Upper lobe of left lung (tissue), 6 donors: Measurements from ENCODE around the gene FBXL2. TPM values are rescaled to one million over a fixed set of nuclear protein-coding genes. Genes with fewer than 3 reads are reported as not detected.

Experiments used
- small RNA-seq, 4 donors: library from RNA; depleted of rRNA; stranded (forward); fragments of <200 nt; gene quantifications; one replicate each; pipeline ENCODE3, GENCODE V24; 2016
- total RNA-seq, 6 donors: library from RNA; depleted of rRNA in 4 of 6; stranded (reverse); fragments of >200 nt in 4 of 6; gene quantifications; one replicate each; pipeline versions ENCODE4 v1.1.0 to v1.2.1, GENCODE V29; 2016 to 2021
- donor health status: DM: no; HTN: no; CAD: no; lungs with moderate emphysema.
- donor health status: DM: no; HTN: yes; CAD: no; lungs with severe emphysema.

Gene FBXL2
- total RNA-seq, 6 donors from 2014 or later: 5.6 to 23.0 (median 9.7) TPM

Small RNA genes lying within 50 kb of the gene (small RNA-seq; reads per million reads assigned to genes)
- gene RNU7-110P: 0 reads per million in 4 donors

Other genes with a start within 250 kb of the FBXL2 start
- gene GLB1, start 180.3 kb upstream of the FBXL2 start, total RNA-seq: 10 to 100 TPM; 51.2 to 99.9 (median 77.6) TPM
- 10 to 100 TPM in 5 of 6 donors, 1 to 10 TPM in 1; 5.2 to 17.3 (median 13.9) TPM for gene TMPPE, start 180.3 kb upstream of the FBXL2 start, total RNA-seq
- gene CRTAP, start 163.4 kb upstream of the FBXL2 start, total RNA-seq: 100 to 1,000 TPM in 3 of 6 donors, 10 to 100 TPM in 3; 75.4 to 235 (median 119) TPM
- 1 to 10 TPM in 2 of 6 donors, under 1 TPM in 2, not detected in 2; 0.20 to 1.1 (median 0.96) TPM for gene SUSD5, start 58.6 kb upstream of the FBXL2 start, total RNA-seq
- gene UBP1, start 163.0 kb downstream of the FBXL2 start, total RNA-seq: 10 to 100 TPM; 60.2 to 81.4 (median 65.8) TPM